Measurements from ENCODE around the gene STIP1. TPM values are rescaled to one million over a fixed set of nuclear protein-coding genes. Genes with fewer than 3 reads are reported as not detected.

The STIP1 gene
- total RNA-seq, 1 experiment from 2014 or later = 338 TPM

DNA sequence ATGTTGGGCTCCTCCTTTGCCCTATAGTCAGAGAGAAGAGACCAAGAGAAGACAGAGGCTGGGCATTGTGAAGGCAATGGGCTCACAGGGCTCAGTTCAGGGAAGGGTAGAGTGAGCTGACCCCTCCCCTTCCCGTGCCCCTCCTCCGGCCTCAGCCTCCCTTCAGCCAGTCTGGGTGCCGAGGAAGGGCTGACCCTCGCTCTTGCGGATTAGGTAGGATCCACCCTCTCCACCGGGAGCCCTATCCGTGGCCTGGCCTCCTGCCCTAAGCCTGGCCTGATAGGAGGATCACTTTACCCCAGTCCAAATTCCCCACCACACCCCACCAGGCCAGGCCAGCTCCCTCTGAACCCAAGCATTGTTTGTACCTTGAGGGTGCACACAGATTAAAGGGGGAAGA, 62.6 kb downstream of the STIP1 start:
- H3K14ac ChIP-seq (ENCODE audit: insufficient read depth, low read length) = no peak overlapping the region
- H3K23ac ChIP-seq (ENCODE audit: insufficient read length, low read depth, low read length) = no peak overlapping the region
- peak; percentile 87 for DNase-seq
- H3K27ac Mint-ChIP-seq = peak overlapping the region; percentile 95 to 97 (median 97); a peak in 5 of 7 replicates
- H3K27ac ChIP-seq (ENCODE audit: insufficient read length, low read depth, low read length) = peak overlapping the region; percentile 40
- no peak overlapping the region for H2BK15ac ChIP-seq (ENCODE audit: low read depth, low read length)
- no peaks in the 10 kb centered on the region for H4K20me1 ChIP-seq (ENCODE audit: control insufficient read depth, insufficient read depth, insufficient read length)
- no peak overlapping the region for H3K56ac ChIP-seq (ENCODE audit: insufficient read length, low read depth, low read length)
- H3K18ac ChIP-seq (ENCODE audit: insufficient read length, low read depth, low read length) = no peak overlapping the region
- H4K5ac ChIP-seq (ENCODE audit: insufficient read length, low read depth, low read length) = no peak overlapping the region
- H2BK5ac ChIP-seq (ENCODE audit: insufficient read length, low read length) = no peak overlapping the region
- H2BK120ac ChIP-seq (ENCODE audit: low read depth, low read length, poor library complexity, severe bottlenecking) = no peak overlapping the region
- no peak overlapping the region for H3K9ac ChIP-seq (ENCODE audit: extremely low read depth, insufficient read length, low read length)
- no peak overlapping the region for H4K91ac ChIP-seq (ENCODE audit: insufficient read length, low read depth, low read length)
- H3K4me2 ChIP-seq (ENCODE audit: insufficient read depth, insufficient read length, low read length) = no peak overlapping the region
- H3K27me3 ChIP-seq (ENCODE audit: insufficient read depth, low read length) = no peaks in the 10 kb centered on the region
- H2BK12ac ChIP-seq (ENCODE audit: insufficient read length, low read depth, low read length) = no peak overlapping the region
- no peaks in the 10 kb centered on the region; a peak in 1 of 5 replicates for H3K9me3 Mint-ChIP-seq
- peaks cover 7% of the 10 kb centered on the region; the same call in 1 of the 2 replicates for H3K79me2 ChIP-seq (ENCODE audit: insufficient read depth, low read length)
- peaks cover 6 to 16% (median 7%) of the 10 kb centered on the region in 3 experiments; a peak in 6 of 7 replicates for H3K36me3 Mint-ChIP-seq (ENCODE audit: insufficient read depth in 1 of 3, low read depth in 3 of 3)
- TF ChIP-seq, protein P1, sequence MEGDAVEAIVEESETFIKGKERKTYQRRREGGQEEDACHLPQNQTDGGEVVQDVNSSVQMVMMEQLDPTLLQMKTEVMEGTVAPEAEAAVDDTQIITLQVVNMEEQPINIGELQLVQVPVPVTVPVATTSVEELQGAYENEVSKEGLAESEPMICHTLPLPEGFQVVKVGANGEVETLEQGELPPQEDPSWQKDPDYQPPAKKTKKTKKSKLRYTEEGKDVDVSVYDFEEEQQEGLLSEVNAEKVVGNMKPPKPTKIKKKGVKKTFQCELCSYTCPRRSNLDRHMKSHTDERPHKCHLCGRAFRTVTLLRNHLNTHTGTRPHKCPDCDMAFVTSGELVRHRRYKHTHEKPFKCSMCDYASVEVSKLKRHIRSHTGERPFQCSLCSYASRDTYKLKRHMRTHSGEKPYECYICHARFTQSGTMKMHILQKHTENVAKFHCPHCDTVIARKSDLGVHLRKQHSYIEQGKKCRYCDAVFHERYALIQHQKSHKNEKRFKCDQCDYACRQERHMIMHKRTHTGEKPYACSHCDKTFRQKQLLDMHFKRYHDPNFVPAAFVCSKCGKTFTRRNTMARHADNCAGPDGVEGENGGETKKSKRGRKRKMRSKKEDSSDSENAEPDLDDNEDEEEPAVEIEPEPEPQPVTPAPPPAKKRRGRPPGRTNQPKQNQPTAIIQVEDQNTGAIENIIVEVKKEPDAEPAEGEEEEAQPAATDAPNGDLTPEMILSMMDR (conservative IDR thresholded peaks at IDR 0.05) = no peak
- peak overlapping the region; percentile 79 to 93 for H3K4me3 Mint-ChIP-seq
- peaks cover 3% of the 10 kb centered on the region for H3K79me1 ChIP-seq (ENCODE audit: insufficient read depth, low read depth, low read length, poor library complexity, severe bottlenecking)
- H3T11ph ChIP-seq (ENCODE audit: low read length) = no peak overlapping the region
- no peak overlapping the region for H2BK20ac ChIP-seq (ENCODE audit: low read depth, low read length, poor library complexity, severe bottlenecking)
- H3K9me3 ChIP-seq (ENCODE audit: control insufficient read depth, low read depth, low read length) = no peaks in the 10 kb centered on the region
- no peak overlapping the region for H3K4ac ChIP-seq (ENCODE audit: low read depth, low read length)
- H2AK5ac ChIP-seq (ENCODE audit: insufficient read length, low read length) = no peak overlapping the region
- peaks cover 9% of the 10 kb centered on the region; the same call in 1 of the 2 replicates for H3K4me1 ChIP-seq (ENCODE audit: insufficient read depth, low read length)
- no CpG with 5 or more reads among the region's 7 CpGs for WGBS (ENCODE audit: extremely low coverage, insufficient read length, low lambda C conversion rate)
- H3K4me1 Mint-ChIP-seq = peaks cover 38 to 48% of the 10 kb centered on the region in 2 experiments
- H3K27me3 Mint-ChIP-seq (ENCODE audit: low read depth) = no peaks in the 10 kb centered on the region
- H2AFZ ChIP-seq (ENCODE audit: low read length) = no peak overlapping the region
- H3K23me2 ChIP-seq (ENCODE audit: insufficient read length, low read depth, low read length, poor library complexity, severe bottlenecking) = peaks cover 26% of the 10 kb centered on the region
- no peak overlapping the region for H4K8ac ChIP-seq (replicated peaks; ENCODE audit: insufficient read length, low read depth, low read length)

Data from H9 (cell line).